OCI-LY7 (cell line): ENCODE results near the gene AKAP9. TPM values are rescaled to one million over a fixed set of nuclear protein-coding genes. Genes with fewer than 3 reads are reported as not detected.

Experiments used
- BruUV-seq: library from RNA; stranded (reverse); fragments of 400-500 nt; replicated peaks from 2 replicates; lab custom pipeline; 2021; lab: Mats Ljungman, UMichigan
- CTCF ChIA-PET: fragments of 300-600 bp; sonication (Branson Sonifier 250); formaldehyde crosslinking; loops from one replicate; lab custom pipeline; 2022; ENCODE audit warnings: antibody characterized with exemption; ENCODE audit not compliant: unreplicated experiment; lab: Charles Lee
- POLR2A ChIA-PET: fragments of 300-600 bp; sonication (Branson Sonifier 250); formaldehyde crosslinking; loops from one replicate; lab custom pipeline; 2022; ENCODE audit warnings: antibody characterized with exemption; lab: Charles Lee
- DNase-seq: peaks from one replicate; pipeline ENCODE4 v3.0.0-alpha.2; 2015; ENCODE audit warnings: low spot score
- H2AFZ ChIP-seq: fragments of 200-600 bp; sonication (generic), shearing (Covaris generic); 2 replicates; pipeline ENCODE4 v1.6.1; 2014; ENCODE audit warnings: mild to moderate bottlenecking, antibody characterized with exemption, low read length, moderate library complexity
- H3K27ac ChIP-seq: fragments of 200-600 bp; sonication (generic); 2 replicates; pipeline ENCODE4 v1.5.1; 2014; ENCODE audit warnings: mixed run types, low read depth, mild to moderate bottlenecking, moderate library complexity, low read length, inconsistent platforms; ENCODE audit not compliant: poor library complexity, severe bottlenecking
- H3K36me3 ChIP-seq: fragments of 200-600 bp; sonication (generic); 2 replicates; pipeline ENCODE4 v1.6.1; 2014; ENCODE audit warnings: mild to moderate bottlenecking, antibody characterized with exemption, low read length, moderate library complexity, mixed read lengths; ENCODE audit not compliant: insufficient read depth
- H3K4me1 ChIP-seq: fragments of 200-600 bp; sonication (generic); 2 replicates; pipeline ENCODE4 v1.5.1; 2014; ENCODE audit warnings: mild to moderate bottlenecking, low read length; ENCODE audit not compliant: insufficient read depth, poor library complexity, severe bottlenecking
- H3K4me2 ChIP-seq: fragments of 200-600 bp; sonication (generic); 2 replicates; pipeline ENCODE4 v1.6.1; 2014; ENCODE audit warnings: mild to moderate bottlenecking, low read length
- H3K4me3 ChIP-seq: fragments of 200-600 bp; sonication (generic); 2 replicates; pipeline ENCODE4 v1.5.1; 2014; ENCODE audit warnings: mild to moderate bottlenecking, low read depth, low read length; ENCODE audit not compliant: poor library complexity, severe bottlenecking
- H3K79me2 ChIP-seq: fragments of 200-600 bp; sonication (generic); 2 replicates; pipeline ENCODE4 v1.6.1; 2016; ENCODE audit warnings: low read depth, mild to moderate bottlenecking, low read length, moderate library complexity, mixed read lengths; ENCODE audit not compliant: insufficient read depth
- H3K9me2 ChIP-seq: fragments of 200-600 bp; sonication (generic); 2 replicates; pipeline ENCODE4 v1.6.1; 2016; ENCODE audit warnings: mild to moderate bottlenecking, low read length, mixed read lengths; ENCODE audit not compliant: insufficient read depth
- H3K9me3 ChIP-seq: fragments of 200-600 bp; sonication (generic); 2 replicates; pipeline ENCODE4 v1.6.1; 2014; ENCODE audit warnings: mild to moderate bottlenecking, mixed run types, low read length, mixed read lengths
- H4K20me1 ChIP-seq: fragments of 200-600 bp; sonication (generic); 2 replicates; pipeline ENCODE4 v1.6.1; 2014; ENCODE audit warnings: mild to moderate bottlenecking, antibody characterized with exemption, low read length, moderate library complexity, mixed read lengths; ENCODE audit not compliant: insufficient read depth
- EZH2phosphoT487 ChIP-seq: fragments of 200-600 bp; sonication (generic); IDR thresholded peaks from 2 replicates; pipeline ENCODE4 v1.6.1; 2018; ENCODE audit warnings: low read depth, borderline replicate concordance, mild to moderate bottlenecking, mixed run types, antibody characterized with exemption, low read length, moderate library complexity, mixed read lengths
- intact Hi-C: fragments of 100-400 bp; cut with micrococcal nuclease; formaldehyde crosslinking; loops from one replicate; pipeline ENCODE4 v1.10.0; 2022; ENCODE audit not compliant: unreplicated experiment
- total RNA-seq, 2 experiments: library from RNA; depleted of rRNA in 1 of 2; stranded (reverse); fragments of >200 nt in 1 of 2; shearing (Covaris generic) in 1 of 2; gene quantifications; 2 replicates each; pipeline ENCODE4 v1.2.3, GENCODE V29; 2014 to 2022
- TF ChIP-seq, protein P1 (sequence below): fragments of 200-600 bp; sonication (generic); conservative IDR thresholded peaks from 2 replicates; pipeline ENCODE4 v1.5.1; 2014; ENCODE audit warnings: mild to moderate bottlenecking, antibody characterized with exemption, low read length, moderate library complexity, mixed read lengths

Gene AKAP9
- total RNA-seq, 2 experiments from 2014 or later: 32.6 to 38.1 TPM

DNA sequence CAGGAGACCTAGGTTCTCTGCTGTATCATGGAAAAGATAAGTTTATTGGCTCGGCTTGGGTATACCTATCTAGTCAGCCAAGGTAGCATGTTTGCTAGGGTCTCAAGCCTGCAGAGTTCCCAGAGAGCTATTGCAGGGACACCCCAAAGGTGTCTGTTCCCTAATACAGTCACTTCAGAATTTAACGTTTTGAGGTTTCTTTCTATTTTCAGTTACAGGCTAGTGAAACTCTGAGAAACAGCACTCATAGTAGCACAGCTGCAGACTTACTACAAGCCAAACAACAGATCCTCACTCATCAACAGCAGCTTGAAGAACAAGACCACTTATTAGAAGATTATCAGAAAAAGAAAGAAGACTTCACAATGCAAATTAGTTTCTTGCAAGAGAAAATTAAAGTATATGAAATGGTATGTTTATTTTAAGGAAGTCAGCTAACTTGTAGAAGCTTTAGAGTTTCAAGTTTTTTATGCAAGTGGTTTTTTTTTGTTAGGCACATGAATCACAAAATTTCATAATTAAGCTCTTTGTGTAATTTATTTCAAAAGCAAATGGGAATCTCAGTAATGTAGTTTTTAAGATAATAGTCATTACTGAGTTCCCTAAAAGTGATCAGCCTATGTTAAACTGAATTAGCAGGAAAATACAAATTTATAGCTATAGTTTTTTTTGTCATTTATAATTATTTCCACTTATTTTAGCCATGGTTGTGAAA is 54.9 kb downstream of the AKAP9 start:
- Histone ChIP-seq H3K9me3 (no peaks in the 10 kb centered on the region), H3K4me3 (no peak overlapping the region), H3K27ac (peak overlapping the region; percentile 10), H3K4me1 (peaks cover 11% of the 10 kb centered on the region), H2AFZ (no peak overlapping the region), H3K36me3 (peaks cover 57% of the 10 kb centered on the region), H4K20me1 (no peaks in the 10 kb centered on the region), H3K9me2 (no peaks in the 10 kb centered on the region), H3K4me2 (no peak overlapping the region), H3K79me2 (no peaks in the 10 kb centered on the region)
- ChIA-PET POLR2A (interaction anchor here (0.7 to 1.1 kb wide), 4 partner anchors 25 to 68 kb away, joined by 3 to 10 read pairs (median 3); partner anchors contain the start of gene AKAP9), CTCF (no interaction called here)
- DNase-seq: peak; percentile 12
- TF ChIP-seq EZH2phosphoT487: no peak
- TF ChIP-seq, protein P1, sequence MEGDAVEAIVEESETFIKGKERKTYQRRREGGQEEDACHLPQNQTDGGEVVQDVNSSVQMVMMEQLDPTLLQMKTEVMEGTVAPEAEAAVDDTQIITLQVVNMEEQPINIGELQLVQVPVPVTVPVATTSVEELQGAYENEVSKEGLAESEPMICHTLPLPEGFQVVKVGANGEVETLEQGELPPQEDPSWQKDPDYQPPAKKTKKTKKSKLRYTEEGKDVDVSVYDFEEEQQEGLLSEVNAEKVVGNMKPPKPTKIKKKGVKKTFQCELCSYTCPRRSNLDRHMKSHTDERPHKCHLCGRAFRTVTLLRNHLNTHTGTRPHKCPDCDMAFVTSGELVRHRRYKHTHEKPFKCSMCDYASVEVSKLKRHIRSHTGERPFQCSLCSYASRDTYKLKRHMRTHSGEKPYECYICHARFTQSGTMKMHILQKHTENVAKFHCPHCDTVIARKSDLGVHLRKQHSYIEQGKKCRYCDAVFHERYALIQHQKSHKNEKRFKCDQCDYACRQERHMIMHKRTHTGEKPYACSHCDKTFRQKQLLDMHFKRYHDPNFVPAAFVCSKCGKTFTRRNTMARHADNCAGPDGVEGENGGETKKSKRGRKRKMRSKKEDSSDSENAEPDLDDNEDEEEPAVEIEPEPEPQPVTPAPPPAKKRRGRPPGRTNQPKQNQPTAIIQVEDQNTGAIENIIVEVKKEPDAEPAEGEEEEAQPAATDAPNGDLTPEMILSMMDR: no peak
- intact Hi-C loops: no loop called here
- BruUV-seq: no TSS peak

DNA sequence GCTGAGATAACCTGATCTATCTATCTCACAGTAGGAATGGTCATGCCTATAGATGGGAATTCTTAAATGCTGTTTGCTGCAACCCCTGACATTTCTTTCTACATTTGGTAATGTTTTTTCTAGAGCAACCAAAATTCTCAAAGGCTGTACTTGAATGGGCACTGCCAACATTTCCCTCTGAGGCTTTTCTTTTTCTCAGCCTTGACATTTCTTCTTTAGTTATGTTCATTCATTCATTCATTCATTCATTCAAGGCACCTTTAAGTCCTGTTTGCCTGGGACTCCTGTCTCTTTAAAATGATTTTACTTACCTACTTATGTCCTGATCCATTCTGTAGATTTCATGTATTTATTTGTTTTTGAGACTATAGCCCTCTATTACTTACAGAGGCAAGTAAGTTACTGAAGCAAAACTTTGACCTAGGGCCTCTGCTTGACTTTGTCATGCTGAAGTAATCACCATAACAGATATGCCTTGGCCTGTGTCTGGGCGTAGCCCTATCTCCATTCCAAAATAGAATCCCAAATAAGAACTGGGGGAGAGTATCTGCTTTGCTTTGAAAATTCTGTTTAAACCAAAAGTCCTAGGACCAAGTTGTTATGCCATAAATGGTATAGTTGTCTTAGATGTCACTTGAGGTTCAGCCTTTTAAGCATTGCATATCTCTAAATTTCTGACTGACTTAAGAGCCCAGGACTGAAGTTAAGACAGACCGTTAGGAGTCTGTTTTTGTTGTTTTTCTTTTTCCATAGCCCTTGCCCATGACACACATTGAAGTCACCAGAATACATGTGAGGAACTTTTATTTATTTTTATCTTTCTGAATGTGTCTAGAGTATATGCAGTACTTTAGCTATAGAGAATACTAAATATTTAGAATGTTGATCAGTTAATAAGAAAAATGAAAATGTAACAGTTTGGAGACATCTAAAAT is 59.2 kb downstream of the AKAP9 start:
- DNase-seq: no peak
- Histone ChIP-seq H4K20me1 (no peaks in the 10 kb centered on the region), H3K79me2 (no peaks in the 10 kb centered on the region), H3K36me3 (peaks cover 53% of the 10 kb centered on the region), H3K4me2 (no peak overlapping the region), H2AFZ (no peak overlapping the region), H3K4me1 (peaks cover 10% of the 10 kb centered on the region), H3K9me2 (no peaks in the 10 kb centered on the region), H3K27ac (no peak overlapping the region), H3K9me3 (no peaks in the 10 kb centered on the region), H3K4me3 (no peak overlapping the region)
- POLR2A ChIA-PET: interaction anchor here (1.0 kb wide), 1 partner anchor 13 kb away, joined by 3 read pairs; no protein-coding TSS in a partner anchor
- CTCF ChIA-PET: no interaction called here
- intact Hi-C loops: no loop called here
- TF ChIP-seq, protein P1: no peak
- TF ChIP-seq EZH2phosphoT487: no peak
- BruUV-seq: no TSS peak
